ENCODE data around the gene SLC6A5. TPM values are rescaled to one million over a fixed set of nuclear protein-coding genes. Genes with fewer than 3 reads are reported as not detected.

SLC6A5 gene
- total and polyA plus RNA-seq, 2 of the 4 experiments (the other 2 are of a cell fraction) = not detected

GRCh38 chr11:20661850-20662249, 62.4 kb downstream of the SLC6A5 start:
- Histone ChIP-seq H2AK5ac (ENCODE audit: low read depth, low read length) (no peak overlapping the region), H3K23ac (ENCODE audit: low read depth, low read length) (no peak overlapping the region), H3K36me3 (ENCODE audit: control insufficient read depth, insufficient read depth, low read length) (no peaks in the 10 kb centered on the region), H3K56ac (ENCODE audit: extremely low read depth, insufficient read depth, low read length) (no peak overlapping the region), H3K4ac (ENCODE audit: low read depth, low read length) (no peak overlapping the region), H2AK9ac (replicated peaks; ENCODE audit: low read depth, low read length, poor library complexity) (no peak overlapping the region), H2BK20ac (ENCODE audit: low read depth, low read length) (no peak overlapping the region), H3K9me3 (ENCODE audit: control insufficient read depth, insufficient read depth, low read length) (no peaks in the 10 kb centered on the region), H3K9ac (ENCODE audit: low read depth, low read length) (no peak overlapping the region), H4K20me1 (ENCODE audit: insufficient read depth, low read length) (no peaks in the 10 kb centered on the region), H3K27me3 (ENCODE audit: control insufficient read depth, insufficient read depth, low read length) (no peaks in the 10 kb centered on the region), H3K4me2 (ENCODE audit: low read depth, low read length) (no peak overlapping the region), H4K5ac (ENCODE audit: low read depth, low read length) (no peak overlapping the region), H3K18ac (ENCODE audit: low read depth, low read length) (no peak overlapping the region), H2BK120ac (ENCODE audit: low read depth, low read length) (no peak overlapping the region), H3K14ac (replicated peaks; ENCODE audit: low read depth, low read length) (no peak overlapping the region), H3K4me1 (ENCODE audit: control insufficient read depth, insufficient read depth, low read length) (no peaks in the 10 kb centered on the region), H4K91ac (ENCODE audit: insufficient read depth, low read depth, low read length) (no peak overlapping the region), H2AFZ (replicated peaks; ENCODE audit: low read length, poor library complexity) (no peak overlapping the region), H3K9me1 (ENCODE audit: insufficient read depth, low read length) (no peaks in the 10 kb centered on the region), H3K79me1 (ENCODE audit: low read depth in 1 of 2, low read length in 2 of 2) (no peaks in the 10 kb centered on the region), H2BK5ac (ENCODE audit: low read depth, low read length, poor library complexity, severe bottlenecking) (no peak overlapping the region), H2BK15ac (ENCODE audit: low read depth, low read length) (no peak overlapping the region), H3K27ac (ENCODE audit: insufficient read depth, low read length) (no peak overlapping the region), H3K4me3 (ENCODE audit: insufficient read depth, low read depth, low read length) (no peak overlapping the region), H4K8ac (ENCODE audit: low read depth in 2 of 2, low read length in 2 of 2) (no peak overlapping the region)
- no TSS peak for BruUV-seq (replicated peaks)
- no peak for ATAC-seq (ENCODE audit: low read depth)
- TF ChIP-seq CEBPB (IDR thresholded peaks at IDR 0.05; ENCODE audit: low read depth, low read length) (no peak), MAZ (IDR thresholded peaks at IDR 0.05; ENCODE audit: borderline replicate concordance, low read depth, low read length) (no peak), CHD1 (IDR thresholded peaks at IDR 0.05; ENCODE audit: low read depth, low read length) (no peak), BHLHE40 (IDR thresholded peaks at IDR 0.05; ENCODE audit: low read depth, low read length) (no peak)
- intact Hi-C loops (cut with micrococcal nuclease) (no loop called here), in situ Hi-C loops (cut with MboI; ENCODE audit: low sequenced_read_pairs) (no loop called here), dilution Hi-C loops (cut with HindIII; ENCODE audit: low sequenced_read_pairs, unreplicated experiment) (no loop called here)
- ChIA-PET CTCF (no interaction called here), POLR2A (ENCODE audit: unreplicated experiment) (no interaction called here)
- no peak for DNase-seq
- WGBS, 2 experiments (ENCODE audit: extremely low coverage in 2 of 2, insufficient read length in 1 of 2) = no CpG with 5 or more reads among the region's 3 CpGs

All from IMR-90 (cell line).